ENCODE measurements around the gene ACVR1.

ACVR1 gene

DNA sequence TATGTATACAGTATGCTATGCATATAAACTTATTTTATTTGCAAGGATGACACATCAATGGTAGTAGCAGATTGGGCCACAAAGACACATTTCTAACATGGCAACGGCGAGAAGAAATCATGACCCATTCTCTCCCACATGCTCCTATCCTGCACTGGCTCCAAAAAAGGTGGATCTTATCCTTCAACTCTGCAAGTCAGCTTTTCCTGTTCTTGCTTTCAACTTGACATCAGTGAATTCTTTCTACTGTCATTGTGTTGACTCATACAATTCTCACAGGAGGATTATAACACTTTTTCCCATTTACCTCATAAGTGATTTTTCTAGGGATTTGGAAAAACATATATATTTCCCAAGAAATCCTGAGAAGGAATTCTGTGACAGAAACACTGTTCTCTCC, 53.1 kb downstream of the ACVR1 start:
- DNase-seq: no peak

GRCh38 chr2:157822533-157822932, 53.6 kb downstream of the ACVR1 start:
- DNase-seq: no peak

GRCh38 chr2:157821519-157822131, 54.5 kb downstream of the ACVR1 start:
- no peak for DNase-seq

DNA sequence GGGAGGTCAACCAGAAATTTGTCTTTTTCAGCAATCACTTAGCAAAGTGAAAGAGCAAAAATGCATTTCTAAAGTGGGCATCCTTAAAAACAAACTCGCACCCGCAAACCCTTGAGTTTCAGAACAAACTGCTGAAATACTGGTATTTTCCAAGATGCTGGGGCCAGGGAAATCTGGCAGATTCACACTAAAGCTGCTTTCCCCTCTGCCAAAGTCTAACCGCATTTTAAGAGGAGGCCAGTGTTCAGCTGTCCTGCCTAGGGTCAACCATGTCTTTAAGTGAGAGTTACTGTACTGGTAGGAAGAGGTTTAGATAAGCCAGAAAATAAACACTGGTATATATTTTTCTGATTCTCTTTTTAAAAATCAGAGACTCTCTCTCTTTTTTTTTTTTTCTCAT, 55.9 kb downstream of the ACVR1 start:
- no peak for DNase-seq

- no peak for DNase-seq
Measured at GRCh38 chr2:157819761-157820160, 56.4 kb downstream of the ACVR1 start.

GRCh38 chr2:157818227-157818626, 57.9 kb downstream of the ACVR1 start:
- no peak for DNase-seq

DNA sequence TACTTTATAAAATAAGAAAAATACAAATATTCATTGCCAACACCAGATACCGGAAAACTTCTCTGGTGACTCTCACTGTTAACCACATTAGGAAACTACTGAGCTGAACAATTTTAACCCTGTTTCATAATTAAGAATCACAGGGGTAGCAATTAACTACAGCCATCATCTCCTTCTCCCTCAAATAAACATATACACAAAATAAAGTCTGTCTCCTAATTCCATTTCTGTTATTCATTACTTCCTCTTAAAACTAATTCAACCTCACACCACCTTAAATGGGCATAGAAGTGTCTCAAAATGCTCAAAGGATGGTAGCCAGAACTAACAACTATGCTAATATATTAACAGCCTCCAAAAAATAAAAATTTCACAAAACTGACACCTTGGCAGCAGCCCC, 60.7 kb downstream of the ACVR1 start:
- DNase-seq: no peak

- no peak for DNase-seq
Measured at GRCh38 chr2:157813467-157813866, 62.7 kb downstream of the ACVR1 start.

DNA sequence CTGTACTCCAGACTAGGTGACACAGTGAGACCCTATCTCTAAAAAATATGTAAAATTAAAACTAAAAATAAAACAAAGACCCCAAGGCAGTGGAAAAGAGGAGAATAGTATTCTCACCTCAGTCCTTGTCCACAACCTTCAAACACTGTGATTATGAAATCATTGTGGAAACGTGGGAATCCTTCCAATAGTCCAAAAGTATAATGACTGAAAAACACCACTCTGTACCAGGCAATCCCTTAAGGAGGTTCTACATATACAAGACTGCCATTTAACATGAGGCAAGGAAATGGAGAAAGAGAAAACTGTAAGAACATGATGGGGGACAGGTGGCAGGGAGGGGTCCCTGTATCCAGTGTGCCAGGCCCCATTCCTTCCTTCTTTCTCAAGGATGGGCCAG, 66.1 kb downstream of the ACVR1 start:
- DNase-seq: no peak

- no peak for DNase-seq
Measured at GRCh38 chr2:157809212-157809611, 66.9 kb downstream of the ACVR1 start.

GRCh38 chr2:157808421-157808820, 67.7 kb downstream of the ACVR1 start:
- no peak for DNase-seq

DNA sequence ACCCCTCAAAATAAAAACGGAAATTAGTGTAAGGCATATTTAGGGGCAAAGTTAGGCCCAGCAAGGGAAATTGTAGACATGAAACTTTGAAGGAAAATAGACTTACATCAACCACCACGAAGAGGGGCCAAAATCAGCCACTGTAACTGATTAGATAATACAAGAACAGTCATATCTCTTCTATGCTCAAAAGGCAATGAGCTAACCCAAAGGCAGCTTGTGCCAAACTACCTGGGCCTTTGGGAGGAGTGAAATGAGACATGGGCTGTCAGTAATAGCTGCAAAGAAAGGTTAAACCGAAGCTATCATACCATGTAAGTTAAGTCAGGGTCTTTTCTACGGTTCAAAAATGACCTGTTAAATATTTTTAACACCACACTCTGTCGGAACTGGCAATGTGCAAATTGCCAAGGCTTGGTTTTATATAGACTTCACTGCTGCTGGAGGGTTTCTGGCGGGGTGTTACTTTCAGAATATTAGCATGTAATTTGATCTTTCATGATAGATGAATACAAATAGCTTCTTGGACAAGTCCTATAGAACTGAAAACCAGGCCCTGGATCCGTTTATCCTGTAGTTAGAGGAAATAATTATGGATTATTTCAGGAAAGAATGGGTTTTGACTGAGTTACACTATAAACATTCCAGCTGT, 69.6 kb downstream of the ACVR1 start:
- DNase-seq: no peak

GRCh38 chr2:157805519-157805918, 70.6 kb downstream of the ACVR1 start:
- no peak for DNase-seq

GRCh38 chr2:157804355-157804754, 71.8 kb downstream of the ACVR1 start:
- DNase-seq: no peak

GRCh38 chr2:157803952-157804351, 72.2 kb downstream of the ACVR1 start:
- no peak for DNase-seq

GRCh38 chr2:157803476-157803875, 72.7 kb downstream of the ACVR1 start:
- no peak for DNase-seq

DNA sequence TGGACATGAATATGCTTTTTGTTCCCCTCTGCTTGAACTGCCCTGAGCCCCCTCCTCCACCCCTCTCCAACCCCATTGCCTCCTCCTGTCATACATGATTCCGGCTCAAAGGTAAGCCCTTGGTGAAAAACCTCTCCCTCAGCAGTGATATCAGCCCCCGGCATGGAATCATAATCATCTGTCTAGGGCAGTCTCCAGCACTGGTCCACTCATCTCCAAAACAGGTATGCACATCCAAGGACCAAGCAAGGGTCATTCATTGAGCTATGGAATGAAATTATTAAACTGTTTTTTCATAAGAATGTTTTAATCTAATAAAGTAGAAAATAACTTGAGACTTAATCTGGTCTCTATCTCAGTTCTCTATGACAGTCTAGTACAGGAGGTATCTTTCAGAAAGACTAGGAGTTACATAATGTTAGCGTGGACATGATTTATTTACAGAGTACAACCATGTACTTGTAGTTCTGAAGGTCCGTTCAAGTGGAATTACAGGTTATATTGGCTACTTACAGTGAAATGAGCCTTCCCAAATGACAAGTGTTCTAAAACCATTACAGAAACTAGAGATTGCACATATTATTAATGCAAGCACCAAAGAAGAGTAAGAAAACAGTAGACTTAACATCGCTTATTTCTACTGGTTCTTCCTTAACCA, 75.2 kb downstream of the ACVR1 start:
- no peak for DNase-seq

DNA sequence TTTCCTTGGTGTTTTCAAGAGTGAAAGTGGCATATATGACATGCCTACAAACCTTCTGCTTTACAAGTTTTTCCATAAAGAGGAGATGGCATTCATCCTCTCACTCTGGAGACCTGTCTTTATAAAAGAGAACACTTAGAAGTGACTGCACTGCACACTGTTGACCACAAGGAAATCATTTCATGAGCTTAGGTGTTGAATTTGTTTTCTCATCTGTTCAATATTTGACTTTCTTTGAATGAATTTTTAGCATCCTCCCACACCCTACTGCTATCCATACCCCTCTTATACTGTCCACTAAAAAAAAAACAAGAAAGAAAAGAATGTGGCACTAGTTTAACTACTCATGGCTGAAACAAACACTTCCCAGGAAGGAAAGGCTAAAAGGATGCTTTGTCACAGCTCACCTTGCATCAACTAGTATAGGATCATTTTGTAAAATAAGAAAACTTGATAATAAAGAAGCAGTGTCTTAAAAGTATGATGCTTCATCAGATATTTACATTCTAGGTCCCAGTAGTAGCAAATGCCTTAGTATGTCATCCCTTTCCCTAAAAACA, 83.0 kb downstream of the ACVR1 start:
- DNase-seq: no peak

- DNase-seq: no peak
Measured at GRCh38 chr2:157792335-157793052, 83.6 kb downstream of the ACVR1 start.

GRCh38 chr2:157790780-157791179, 85.3 kb downstream of the ACVR1 start:
- no peak for DNase-seq

DNA sequence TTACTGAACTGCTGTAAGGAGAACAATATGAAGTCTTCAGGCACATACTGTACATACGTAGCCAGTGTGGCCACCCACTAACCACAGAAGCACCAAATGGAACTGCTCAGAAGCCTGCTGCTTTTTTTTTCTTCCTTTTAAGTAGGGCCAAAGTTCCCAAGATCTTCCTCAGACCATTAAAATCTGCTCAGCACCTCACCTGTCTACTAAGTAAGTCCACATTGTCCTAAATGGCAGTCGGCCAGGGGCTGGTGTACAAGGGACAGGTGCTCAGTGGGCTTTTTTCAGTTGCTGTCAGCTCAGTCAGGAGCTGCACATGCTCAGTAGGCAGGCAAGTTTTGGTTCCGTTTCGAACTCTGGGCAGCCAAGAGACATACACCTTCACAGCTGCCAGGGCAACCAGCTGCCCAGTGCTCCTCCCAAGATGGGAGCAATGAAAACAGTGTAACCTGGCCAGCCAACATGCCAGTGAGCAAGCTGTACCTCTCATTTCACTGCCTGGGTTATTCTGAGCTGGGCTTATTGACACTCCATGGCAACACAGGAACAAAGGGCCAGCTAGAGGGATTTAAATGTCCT, 86.1 kb downstream of the ACVR1 start:
- no peak for DNase-seq

- no peak for DNase-seq
Measured at GRCh38 chr2:157789256-157789655, 86.9 kb downstream of the ACVR1 start.

- DNase-seq: no peak
Measured at GRCh38 chr2:157788201-157788600, 87.9 kb downstream of the ACVR1 start.
